ENCODE data around the gene FAM120B.

The FAM120B gene

GRCh38 chr6:170289951-170290295 is 16.6 kb upstream of the FAM120B start:
- Histone ChIP-seq H3K4me1 (ENCODE audit: insufficient read depth, low read length) (peaks cover 15% of the 10 kb centered on the region), H3K27ac (ENCODE audit: low read depth, low read length) (peak overlapping the region; percentile 34), H3K9me3 (ENCODE audit: low read length) (no peaks in the 10 kb centered on the region), H3K36me3 (ENCODE audit: insufficient read depth, low read length) (no peaks in the 10 kb centered on the region), H3K27me3 (ENCODE audit: control insufficient read depth in 1 of 2, insufficient read depth in 2 of 2, low read length in 2 of 2) (peaks cover 38 to 71% of the 10 kb centered on the region in 2 donors), H3K4me3 (ENCODE audit: low read depth in 1 of 2, low read length in 2 of 2) (peak overlapping the region; percentile 67 to 86), H3K9ac (ENCODE audit: low read length) (no peak overlapping the region)

GRCh38 chr6:170290296-170291128 is 16.0 kb upstream of the FAM120B start, which contains the start of gene DLL1:
Gene DLL1, minus strand, starts transcription at chr6:170291078. Its CDS starts 939 bp downstream, at chr6:170290139.
- Histone ChIP-seq H3K4me1 (ENCODE audit: insufficient read depth, low read length) (peaks cover 21% of the 10 kb centered on the region), H3K27ac (ENCODE audit: low read depth, low read length) (peak within 1 kb of the TSS; percentile 34), H3K27me3 (ENCODE audit: control insufficient read depth in 1 of 2, insufficient read depth in 2 of 2, low read length in 2 of 2) (peaks cover 43 to 76% of the 10 kb centered on the region in 2 donors), H3K36me3 (ENCODE audit: insufficient read depth, low read length) (no peaks in the 10 kb centered on the region), H3K9me3 (ENCODE audit: low read length) (no peaks in the 10 kb centered on the region), H3K9ac (ENCODE audit: low read length) (no peak within 1 kb of the TSS), H3K4me3 (ENCODE audit: low read depth in 1 of 2, low read length in 2 of 2) (peak within 1 kb of the TSS; percentile 67 to 86)

GRCh38 chr6:170291271-170292110 is 15.1 kb upstream of the FAM120B start:
- Histone ChIP-seq H3K4me1 (ENCODE audit: insufficient read depth, low read length) (peaks cover 21% of the 10 kb centered on the region), H3K4me3 (ENCODE audit: low read depth in 1 of 2, low read length in 2 of 2) (peak overlapping the region; percentile 43 to 61), H3K9ac (ENCODE audit: low read length) (no peak overlapping the region), H3K27ac (ENCODE audit: low read depth, low read length) (no peak overlapping the region), H3K27me3 (ENCODE audit: control insufficient read depth in 1 of 2, insufficient read depth in 2 of 2, low read length in 2 of 2) (peaks cover 43 to 86% of the 10 kb centered on the region in 2 donors), H3K9me3 (ENCODE audit: low read length) (no peaks in the 10 kb centered on the region), H3K36me3 (ENCODE audit: insufficient read depth, low read length) (no peaks in the 10 kb centered on the region)

GRCh38 chr6:170292111-170292406 is 14.5 kb upstream of the FAM120B start:
- peaks cover 24% of the 10 kb centered on the region for H3K4me1 ChIP-seq (ENCODE audit: insufficient read depth, low read length)
- no peaks in the 10 kb centered on the region for H3K9me3 ChIP-seq (ENCODE audit: low read length)
- peaks cover 43 to 88% of the 10 kb centered on the region in 2 donors for H3K27me3 ChIP-seq (ENCODE audit: control insufficient read depth in 1 of 2, insufficient read depth in 2 of 2, low read length in 2 of 2)
- no peaks in the 10 kb centered on the region for H3K36me3 ChIP-seq (ENCODE audit: insufficient read depth, low read length)
- H3K4me3 ChIP-seq (ENCODE audit: low read depth in 1 of 2, low read length in 2 of 2), result peak overlapping the region in 1 of 2 donors; percentile 43
- no peak overlapping the region for H3K27ac ChIP-seq (ENCODE audit: low read depth, low read length)
- H3K9ac ChIP-seq (ENCODE audit: low read length), result no peak overlapping the region

- Histone ChIP-seq H3K36me3 (ENCODE audit: insufficient read depth, low read length) (no peaks in the 10 kb centered on the region), H3K9ac (ENCODE audit: low read length) (no peak overlapping the region), H3K9me3 (ENCODE audit: low read length) (no peaks in the 10 kb centered on the region), H3K27me3 (ENCODE audit: control insufficient read depth in 1 of 2, insufficient read depth in 2 of 2, low read length in 2 of 2) (peaks cover 43 to 89% of the 10 kb centered on the region in 2 donors), H3K4me1 (ENCODE audit: insufficient read depth, low read length) (peaks cover 24% of the 10 kb centered on the region), H3K27ac (ENCODE audit: low read depth, low read length) (no peak overlapping the region), H3K4me3 (ENCODE audit: low read depth in 1 of 2, low read length in 2 of 2) (no peak overlapping the region)
These were observed 14.0 kb upstream of the FAM120B start for GRCh38 chr6:170292407-170293158.

GRCh38 chr6:170293341-170294231 is 13.0 kb upstream of the FAM120B start:
- H3K9me3 ChIP-seq (ENCODE audit: low read length), result no peaks in the 10 kb centered on the region
- H3K27ac ChIP-seq (ENCODE audit: low read depth, low read length), result no peak overlapping the region
- H3K4me3 ChIP-seq (ENCODE audit: low read depth in 1 of 2, low read length in 2 of 2), result no peak overlapping the region
- H3K27me3 ChIP-seq (ENCODE audit: control insufficient read depth in 1 of 2, insufficient read depth in 2 of 2, low read length in 2 of 2), result peaks cover 45 to 92% of the 10 kb centered on the region in 2 donors
- no peaks in the 10 kb centered on the region for H3K36me3 ChIP-seq (ENCODE audit: insufficient read depth, low read length)
- peaks cover 24% of the 10 kb centered on the region for H3K4me1 ChIP-seq (ENCODE audit: insufficient read depth, low read length)
- H3K9ac ChIP-seq (ENCODE audit: low read length), result no peak overlapping the region

- Histone ChIP-seq H3K4me3 (ENCODE audit: low read depth in 1 of 2, low read length in 2 of 2) (no peak overlapping the region), H3K36me3 (ENCODE audit: insufficient read depth, low read length) (no peaks in the 10 kb centered on the region), H3K27ac (ENCODE audit: low read depth, low read length) (no peak overlapping the region), H3K9ac (ENCODE audit: low read length) (no peak overlapping the region), H3K9me3 (ENCODE audit: low read length) (no peaks in the 10 kb centered on the region), H3K27me3 (ENCODE audit: control insufficient read depth in 1 of 2, insufficient read depth in 2 of 2, low read length in 2 of 2) (peaks cover 45 to 92% of the 10 kb centered on the region in 2 donors), H3K4me1 (ENCODE audit: insufficient read depth, low read length) (peaks cover 24% of the 10 kb centered on the region)
These were observed 12.2 kb upstream of the FAM120B start for GRCh38 chr6:170294298-170294730.

- Histone ChIP-seq H3K9ac (ENCODE audit: low read length) (no peak overlapping the region), H3K27me3 (ENCODE audit: control insufficient read depth in 1 of 2, insufficient read depth in 2 of 2, low read length in 2 of 2) (peaks cover 45 to 90% of the 10 kb centered on the region in 2 donors), H3K36me3 (ENCODE audit: insufficient read depth, low read length) (no peaks in the 10 kb centered on the region), H3K9me3 (ENCODE audit: low read length) (no peaks in the 10 kb centered on the region), H3K27ac (ENCODE audit: low read depth, low read length) (no peak overlapping the region), H3K4me1 (ENCODE audit: insufficient read depth, low read length) (peaks cover 24% of the 10 kb centered on the region), H3K4me3 (ENCODE audit: low read depth in 1 of 2, low read length in 2 of 2) (peak overlapping the region; percentile 50 to 53)
These were observed 11.6 kb upstream of the FAM120B start for GRCh38 chr6:170294813-170295509.

- peak overlapping the region; percentile 50 to 53 for H3K4me3 ChIP-seq (ENCODE audit: low read depth in 1 of 2, low read length in 2 of 2)
- H3K9ac ChIP-seq (ENCODE audit: low read length), result no peak overlapping the region
- no peaks in the 10 kb centered on the region for H3K9me3 ChIP-seq (ENCODE audit: low read length)
- no peaks in the 10 kb centered on the region for H3K36me3 ChIP-seq (ENCODE audit: insufficient read depth, low read length)
- peaks cover 45 to 85% of the 10 kb centered on the region in 2 donors for H3K27me3 ChIP-seq (ENCODE audit: control insufficient read depth in 1 of 2, insufficient read depth in 2 of 2, low read length in 2 of 2)
- no peak overlapping the region for H3K27ac ChIP-seq (ENCODE audit: low read depth, low read length)
- H3K4me1 ChIP-seq (ENCODE audit: insufficient read depth, low read length), result peaks cover 24% of the 10 kb centered on the region
These were observed 10.8 kb upstream of the FAM120B start for GRCh38 chr6:170295510-170296422.
